ENCODE data around the gene CNPY4. TPM values are rescaled to one million over a fixed set of nuclear protein-coding genes. Genes with fewer than 3 reads are reported as not detected.
A peak's percentile ranks its signal among the peaks of the same experiment; 100 is the strongest.

CNPY4 gene, protein sequence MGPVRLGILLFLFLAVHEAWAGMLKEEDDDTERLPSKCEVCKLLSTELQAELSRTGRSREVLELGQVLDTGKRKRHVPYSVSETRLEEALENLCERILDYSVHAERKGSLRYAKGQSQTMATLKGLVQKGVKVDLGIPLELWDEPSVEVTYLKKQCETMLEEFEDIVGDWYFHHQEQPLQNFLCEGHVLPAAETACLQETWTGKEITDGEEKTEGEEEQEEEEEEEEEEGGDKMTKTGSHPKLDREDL
- 37.3 and 42.0 TPM in 2 replicates for total RNA-seq (2014; rRNA removed; shearing (Covaris generic))

DNA sequence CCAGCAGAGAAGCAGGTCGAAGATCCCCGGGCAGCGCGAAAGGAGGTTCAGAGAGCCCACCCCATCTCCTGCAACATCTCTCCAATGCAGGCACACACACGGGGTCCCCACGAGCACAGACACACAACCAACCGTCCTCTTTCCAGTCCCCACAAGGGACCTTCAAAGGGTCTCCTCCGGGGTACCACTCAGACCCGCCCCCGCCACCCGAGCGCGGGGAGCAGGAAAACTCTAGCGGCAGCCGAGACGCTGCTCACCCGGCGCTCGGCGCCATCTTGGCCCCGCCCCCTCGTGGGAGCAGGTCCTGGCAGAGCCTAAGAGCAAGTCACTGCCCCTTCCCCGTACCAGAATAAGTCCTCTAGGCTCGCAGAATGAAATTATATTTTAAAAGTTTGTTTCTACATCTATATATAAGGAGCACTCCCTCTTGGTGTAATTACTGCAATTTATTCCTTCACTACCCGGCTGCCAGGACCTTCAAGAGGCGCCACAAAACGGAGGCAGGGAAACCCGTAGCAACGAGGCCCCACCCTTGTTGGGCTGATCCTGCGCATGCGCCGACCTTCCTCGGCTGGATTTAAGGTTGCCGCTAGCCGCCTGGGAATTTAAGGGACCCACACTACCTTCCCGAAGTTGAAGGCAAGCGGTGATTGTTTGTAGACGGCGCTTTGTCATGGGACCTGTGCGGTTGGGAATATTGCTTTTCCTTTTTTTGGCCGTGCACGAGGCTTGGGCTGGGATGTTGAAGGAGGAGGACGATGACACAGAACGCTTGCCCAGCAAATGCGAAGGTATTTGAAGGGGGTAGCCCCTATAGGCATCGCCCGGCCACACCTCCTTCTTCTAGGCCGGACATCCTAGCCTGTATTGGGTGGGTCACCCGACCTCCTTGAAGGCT lies at the start of gene CNPY4, which contains the start of gene TAF6:
CNPY4 (plus strand) TSS at position 563 of the 898 bp plus-strand sequence; CDS start at position 674, 111 bp downstream.
TAF6 (minus strand) TSS at position 287 of the 898 bp plus-strand sequence. CDS start 5,149 bp downstream, outside the sequence.
- peak; percentile 96 for DNase-seq (ENCODE audit: low spot score)

DNA sequence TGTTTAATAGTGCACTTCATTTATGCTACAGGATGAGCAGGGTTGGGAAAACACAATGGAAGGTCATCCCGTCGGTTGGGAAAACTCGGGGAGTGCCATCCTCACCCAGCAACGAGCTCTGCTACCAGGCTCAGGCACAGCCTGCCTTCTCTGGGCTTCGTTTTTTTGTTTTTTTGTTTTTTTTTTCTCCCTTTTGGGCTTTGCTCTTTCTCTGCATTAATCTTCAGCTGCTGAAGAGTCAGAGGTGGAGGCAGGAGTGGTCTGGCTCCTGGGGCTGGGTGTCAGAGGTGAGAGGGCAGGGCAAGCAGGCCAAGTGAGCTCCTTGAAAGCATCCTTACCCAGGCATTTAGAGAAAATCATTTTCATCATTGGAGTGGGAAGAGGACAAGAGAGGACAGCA lies 49.4 kb upstream of the CNPY4 start:
- DNase-seq (ENCODE audit: low spot score), result no peak

DNA sequence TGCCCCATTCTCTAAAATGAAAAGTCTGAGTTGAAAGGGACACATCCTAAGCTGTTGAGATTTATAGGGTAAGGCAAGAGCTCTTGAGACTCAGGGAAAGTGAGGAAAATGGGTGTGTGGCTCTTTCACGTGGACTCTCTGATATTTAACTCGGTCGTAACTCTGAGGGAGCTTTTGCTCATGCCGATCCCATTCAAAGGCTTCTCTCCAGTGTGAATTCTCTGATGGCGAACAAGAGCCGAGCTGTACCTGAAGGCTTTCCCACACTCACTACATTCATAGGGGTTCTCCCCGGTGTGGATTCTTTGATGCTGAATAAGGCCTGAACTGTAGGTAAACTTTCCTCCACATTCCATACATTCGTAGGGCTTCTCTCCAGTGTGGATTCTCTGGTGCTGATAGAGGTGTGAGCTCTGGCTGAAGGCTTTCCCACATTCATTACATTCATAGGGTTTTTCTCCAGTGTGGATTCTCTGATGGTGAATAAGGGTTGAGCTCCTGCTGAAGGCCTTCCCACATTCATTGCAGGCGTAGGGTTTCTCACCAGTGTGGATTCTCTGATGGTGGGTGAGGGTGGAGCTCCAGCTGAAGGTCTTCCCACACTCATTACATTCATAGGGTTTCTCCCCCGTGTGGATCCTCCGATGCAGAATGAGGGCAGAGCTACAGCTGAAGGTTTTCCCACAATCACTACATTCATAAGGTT lies 48.3 kb upstream of the CNPY4 start:
- no peak for DNase-seq (ENCODE audit: low spot score)

DNA sequence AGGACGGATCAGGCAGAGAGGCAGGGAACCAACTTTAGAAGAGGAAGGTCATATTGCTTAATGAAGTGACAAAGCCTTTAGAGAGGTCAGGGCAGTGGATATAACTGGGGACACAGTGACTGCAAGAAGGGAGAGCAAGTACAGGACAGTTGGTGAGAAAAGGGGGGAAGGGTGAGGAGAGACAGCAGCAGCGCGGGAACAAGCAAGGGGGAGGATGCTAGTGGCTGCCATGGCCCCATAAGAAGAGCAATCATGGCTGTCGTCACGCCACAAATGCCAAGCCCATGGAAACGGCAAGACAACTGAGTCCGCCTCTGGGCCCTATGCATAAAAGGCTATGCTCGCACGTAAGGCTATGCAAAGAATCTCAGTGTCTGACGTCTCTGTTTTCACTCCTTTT lies 47.0 kb upstream of the CNPY4 start:
- no peak for DNase-seq (ENCODE audit: low spot score)

DNA sequence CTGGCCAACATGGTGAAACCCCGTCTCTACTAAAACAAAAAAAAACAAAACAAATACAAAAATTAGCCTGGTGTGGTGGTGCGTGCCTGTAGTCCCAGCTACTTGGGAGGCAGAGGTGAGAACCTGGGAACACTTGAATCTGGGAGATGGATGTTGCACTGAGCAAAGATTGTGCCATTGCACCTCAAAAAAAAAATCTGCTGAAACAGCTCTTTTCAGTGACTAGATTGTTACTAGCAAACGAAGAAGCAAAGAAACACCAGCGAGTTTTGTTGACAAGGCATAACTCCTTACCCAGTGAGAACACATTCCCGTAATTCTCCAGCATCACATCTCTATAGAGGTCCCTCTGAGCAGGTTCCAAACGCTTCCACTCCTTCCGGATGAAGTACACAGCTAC lies 44.6 kb upstream of the CNPY4 start:
- DNase-seq (ENCODE audit: low spot score), result no peak

DNA sequence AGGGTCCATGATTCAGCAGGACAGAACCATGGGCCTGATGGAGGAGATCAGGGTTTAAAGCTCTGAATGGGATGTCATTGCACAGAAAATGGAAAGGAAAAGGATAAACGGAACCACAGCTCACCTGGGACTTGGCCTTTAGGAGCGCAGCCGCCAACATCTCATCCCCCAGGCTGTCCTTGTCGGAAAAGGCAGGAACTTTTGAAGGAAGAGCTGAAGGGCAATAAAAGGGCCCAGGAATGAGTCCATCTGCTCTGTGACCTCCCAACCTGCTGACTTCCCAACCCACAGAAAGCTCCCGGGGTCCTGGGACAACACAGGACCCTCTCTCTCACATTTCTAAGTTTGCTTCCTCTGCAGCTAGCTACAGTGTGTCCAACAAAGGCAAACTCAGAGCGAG lies 44.0 kb upstream of the CNPY4 start:
- no peak for DNase-seq (ENCODE audit: low spot score)

DNA sequence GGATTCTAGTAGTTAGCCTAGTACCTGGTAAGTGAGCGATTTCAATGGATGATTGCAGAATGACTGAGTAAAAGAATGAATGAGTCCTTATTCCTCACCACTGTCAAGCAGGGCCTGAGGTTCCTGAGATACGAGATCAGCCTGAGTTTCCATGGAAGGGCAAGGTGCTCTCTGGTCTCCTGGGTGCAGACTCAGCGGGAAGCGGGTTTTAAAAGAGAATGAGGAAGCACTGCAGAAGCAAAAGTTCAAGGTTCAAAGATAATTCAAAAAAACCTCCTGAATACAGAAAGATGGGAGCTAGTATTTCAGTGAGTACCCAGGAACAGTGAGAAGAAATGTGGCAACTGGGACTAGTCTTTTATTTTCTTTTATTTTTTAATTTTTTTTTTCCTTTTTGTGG lies 42.2 kb upstream of the CNPY4 start:
- DNase-seq (ENCODE audit: low spot score), result no peak

DNA sequence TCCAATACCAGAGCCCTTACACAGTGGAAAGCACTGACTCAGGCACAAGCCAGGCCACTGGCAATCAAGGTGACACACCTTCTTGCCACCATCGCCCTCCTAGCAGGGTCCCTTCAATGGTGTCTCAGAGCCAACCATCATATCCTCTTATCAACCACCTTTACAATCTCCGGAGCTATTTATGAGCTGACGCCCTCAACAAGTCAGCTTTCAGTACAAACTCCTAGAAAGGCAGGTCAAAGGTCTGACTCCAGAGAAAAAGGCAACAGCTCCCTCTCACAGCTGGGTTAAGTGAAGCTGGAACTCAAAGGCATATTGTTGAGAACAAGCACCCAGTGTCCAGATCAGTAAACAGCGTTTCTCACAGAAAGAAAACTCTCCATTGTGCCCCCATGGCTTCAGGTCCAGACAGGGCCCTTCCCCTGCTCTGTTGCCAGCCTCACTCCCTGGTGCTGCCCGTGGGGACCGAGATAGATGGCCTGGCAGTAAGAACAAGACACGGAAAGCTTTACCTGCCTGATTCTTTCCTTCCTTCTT lies 40.3 kb upstream of the CNPY4 start:
- DNase-seq (ENCODE audit: low spot score), result no peak

DNA sequence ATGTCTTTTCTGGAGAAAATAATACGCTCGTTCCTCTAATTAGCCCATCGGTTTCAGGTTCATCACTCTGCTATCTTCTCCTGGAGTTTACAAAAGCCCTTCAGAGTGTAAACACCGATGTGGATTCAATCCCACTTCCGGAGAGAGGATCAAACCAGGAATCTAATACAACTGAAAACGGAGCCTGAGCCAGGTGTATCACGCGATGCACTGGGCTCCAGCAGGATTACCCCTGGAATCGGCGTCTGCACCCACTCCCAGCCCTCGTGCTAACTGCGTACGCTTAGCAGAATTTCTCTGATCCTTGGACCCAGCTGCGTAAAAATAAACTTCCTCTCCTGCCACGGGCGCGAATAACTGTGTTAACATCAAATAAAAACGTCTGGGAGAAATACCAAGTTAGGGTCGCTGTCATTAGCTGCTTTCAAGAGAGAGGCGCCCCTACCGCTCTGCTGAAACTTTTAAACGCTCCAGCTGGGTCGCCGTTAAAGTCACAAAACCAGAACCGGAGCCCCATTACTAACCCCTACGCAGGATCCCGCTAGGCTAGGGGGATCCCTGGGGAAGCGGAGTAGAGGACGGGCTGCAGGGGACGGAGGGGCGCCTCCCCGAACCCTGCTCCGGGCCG lies 38.4 kb upstream of the CNPY4 start:
- no peak for DNase-seq (ENCODE audit: low spot score)

DNA sequence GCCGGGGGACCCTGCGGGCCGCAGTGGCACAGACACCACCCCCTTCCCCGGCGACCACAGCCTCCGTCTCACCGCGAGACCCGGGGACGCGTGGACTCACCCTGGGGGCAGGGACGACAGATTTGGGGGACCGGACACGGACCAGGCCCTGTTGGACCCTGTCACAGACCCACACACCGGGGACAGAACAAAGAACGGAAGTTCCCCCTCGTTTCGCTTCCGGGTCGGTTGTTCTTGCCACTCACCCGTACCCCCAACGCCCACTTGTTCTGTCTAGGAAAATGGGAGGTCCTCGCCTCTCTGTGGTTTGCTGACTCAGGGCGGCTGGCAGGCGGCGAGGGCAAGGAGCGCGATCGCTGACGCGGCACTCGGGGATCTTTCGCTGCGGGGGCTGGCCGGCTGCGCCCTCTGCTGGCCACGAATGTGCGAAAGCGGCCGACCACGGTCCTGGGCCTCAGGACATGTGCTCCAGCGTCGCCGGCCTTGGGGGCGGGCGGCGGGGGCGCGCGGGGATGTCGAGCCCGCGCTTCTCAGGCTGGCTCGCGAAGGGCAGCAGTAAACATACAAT lies 37.8 kb upstream of the CNPY4 start, which contains the start of gene ZNF3:
ZNF3 (minus strand) TSS at position 189 of the 568 bp plus-strand sequence. CDS start 4,366 bp downstream, outside the sequence.
- peak; percentile 98 for DNase-seq (ENCODE audit: low spot score)

DNA sequence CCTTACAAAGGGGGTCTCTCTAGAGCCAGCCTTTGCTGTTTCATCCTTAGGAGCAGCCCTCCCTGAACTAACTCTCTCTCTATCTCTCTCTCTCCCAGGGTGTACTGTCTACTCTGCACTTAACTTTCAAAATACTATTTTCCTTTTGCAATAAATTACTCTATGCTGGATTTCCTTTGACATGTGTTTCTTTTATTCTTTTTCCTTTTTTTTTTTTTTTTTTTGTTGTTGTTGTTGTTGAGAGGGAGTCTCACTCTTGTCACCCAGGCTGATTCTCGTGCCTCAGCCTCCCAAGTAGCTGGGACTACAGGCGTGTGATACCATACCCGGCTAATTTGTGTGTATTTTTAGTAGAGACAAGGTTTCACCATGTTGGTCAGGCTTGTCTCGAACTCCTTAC lies 36.5 kb upstream of the CNPY4 start:
- DNase-seq (ENCODE audit: low spot score), result no peak

DNA sequence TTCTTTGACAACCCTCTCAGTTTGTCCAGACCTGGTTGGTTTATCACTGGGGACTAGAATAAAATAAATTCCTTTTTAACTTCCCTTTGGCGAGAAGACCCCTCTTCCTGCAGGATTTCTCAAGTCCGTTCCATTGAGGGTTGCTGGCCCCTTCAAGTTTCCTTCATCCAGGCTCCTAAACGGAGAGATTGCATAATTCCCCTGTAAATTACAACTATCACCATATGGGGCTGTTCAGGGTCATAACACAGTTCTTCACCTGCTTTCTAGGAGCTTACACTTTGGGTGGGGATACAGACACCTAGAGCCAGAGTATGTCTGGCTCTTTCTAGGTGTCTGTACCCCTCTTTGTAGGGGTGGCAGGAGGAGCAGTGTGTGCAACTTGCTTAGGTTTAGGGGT lies 33.9 kb upstream of the CNPY4 start:
- DNase-seq (ENCODE audit: low spot score), result no peak

DNA sequence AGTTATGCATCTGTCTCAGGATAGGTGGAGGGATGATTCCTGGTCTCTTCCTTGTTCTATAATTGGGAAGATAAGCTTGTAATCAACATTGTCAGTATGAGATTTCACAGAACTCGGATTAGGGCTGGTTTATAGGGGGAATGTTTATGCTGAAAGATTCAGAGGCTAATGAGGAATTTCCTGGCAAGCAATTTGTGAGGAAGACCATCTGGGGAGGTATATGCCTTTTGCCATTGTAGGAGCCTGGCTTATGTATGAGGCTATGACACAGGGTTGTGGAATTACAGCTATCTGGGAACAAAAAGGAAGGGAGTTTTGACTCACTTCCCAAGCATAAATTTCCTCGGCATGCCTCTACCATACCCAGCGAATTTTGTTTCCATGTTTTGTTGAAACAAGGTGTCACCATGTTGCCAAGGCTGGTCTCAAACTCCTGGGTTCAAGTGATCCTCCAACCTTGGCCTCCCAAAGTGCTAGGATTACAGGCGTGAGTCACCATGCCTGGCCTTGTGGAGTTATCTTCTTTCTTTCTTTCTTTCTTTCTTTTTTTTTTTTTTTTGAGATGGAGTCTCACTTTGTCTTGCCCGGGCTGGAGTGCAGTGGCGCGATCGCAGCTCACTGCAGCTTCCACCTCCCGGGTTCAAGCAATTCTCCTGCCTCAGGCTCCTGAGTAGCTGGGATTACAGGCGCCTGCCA lies 32.2 kb upstream of the CNPY4 start:
- peak; percentile 97 for DNase-seq (ENCODE audit: low spot score)

DNA sequence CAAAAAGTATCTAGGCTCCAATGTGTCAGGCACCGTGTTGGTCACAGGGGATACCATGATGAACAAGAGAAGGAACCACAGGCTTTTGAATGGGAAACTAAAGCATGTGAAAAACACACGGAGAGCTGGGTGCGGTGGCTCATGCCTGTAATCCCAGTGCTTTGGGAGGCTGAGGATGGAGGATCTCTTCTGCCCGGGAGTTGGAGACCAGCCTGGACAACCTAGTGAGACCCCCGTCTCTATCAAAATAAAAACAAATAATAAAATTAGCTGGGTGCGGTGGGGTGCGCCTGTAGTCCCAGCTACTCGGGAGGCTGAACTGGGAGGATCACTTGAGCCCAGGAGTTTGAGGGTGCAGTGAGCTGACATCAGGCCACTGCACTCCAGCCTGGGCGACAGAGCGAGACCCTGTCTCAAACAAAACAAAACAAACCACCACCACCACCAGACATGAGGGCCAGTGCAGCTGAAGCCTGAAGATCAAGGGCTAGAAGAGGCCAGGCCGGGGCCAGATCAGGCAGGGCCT lies 31.3 kb upstream of the CNPY4 start:
- DNase-seq (ENCODE audit: low spot score), result no peak

DNA sequence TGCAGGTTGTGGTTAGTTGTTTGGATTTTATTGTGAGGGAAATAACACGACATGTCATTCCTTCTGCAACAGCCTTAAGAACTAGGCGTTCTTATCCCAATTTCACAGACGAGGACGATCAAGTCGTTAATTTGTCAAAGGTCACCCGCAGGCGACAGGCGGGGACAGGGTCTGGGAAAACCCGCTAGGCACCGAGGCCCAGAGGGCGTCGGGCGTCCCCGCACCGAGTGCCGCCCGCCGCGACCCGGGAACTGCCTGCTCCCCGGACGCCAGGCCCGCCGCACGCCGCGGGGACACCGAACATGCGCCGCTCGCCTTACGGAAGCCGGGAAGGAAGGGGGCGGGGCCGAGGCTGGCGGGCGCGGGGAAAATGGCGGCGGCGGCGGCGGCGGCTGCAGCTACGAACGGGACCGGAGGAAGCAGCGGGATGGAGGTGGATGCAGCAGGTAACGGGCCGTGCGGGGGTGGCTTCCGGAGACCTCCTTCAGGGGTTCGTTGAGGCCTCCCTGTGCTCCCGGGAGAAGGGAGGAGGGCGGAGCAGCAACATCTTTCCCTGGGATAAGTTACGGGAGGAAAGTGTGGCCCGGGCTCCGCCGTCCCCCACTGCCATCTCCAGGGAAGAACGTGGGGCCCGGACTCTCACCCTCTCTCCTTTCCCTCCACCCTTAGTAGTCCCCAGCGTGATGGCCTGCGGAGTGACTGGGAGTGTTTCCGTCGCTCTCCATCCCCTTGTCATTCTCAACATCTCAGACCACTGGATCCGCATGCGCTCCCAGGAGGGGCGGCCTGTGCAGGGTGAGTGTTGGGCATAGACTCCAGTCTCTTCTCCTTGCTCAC lies 30.6 kb upstream of the CNPY4 start, which contains the start of gene COPS6:
COPS6 (plus strand) TSS at position 349 of the 837 bp plus-strand sequence; CDS start at position 371, 22 bp downstream.
- DNase-seq (ENCODE audit: low spot score), result no peak

DNA sequence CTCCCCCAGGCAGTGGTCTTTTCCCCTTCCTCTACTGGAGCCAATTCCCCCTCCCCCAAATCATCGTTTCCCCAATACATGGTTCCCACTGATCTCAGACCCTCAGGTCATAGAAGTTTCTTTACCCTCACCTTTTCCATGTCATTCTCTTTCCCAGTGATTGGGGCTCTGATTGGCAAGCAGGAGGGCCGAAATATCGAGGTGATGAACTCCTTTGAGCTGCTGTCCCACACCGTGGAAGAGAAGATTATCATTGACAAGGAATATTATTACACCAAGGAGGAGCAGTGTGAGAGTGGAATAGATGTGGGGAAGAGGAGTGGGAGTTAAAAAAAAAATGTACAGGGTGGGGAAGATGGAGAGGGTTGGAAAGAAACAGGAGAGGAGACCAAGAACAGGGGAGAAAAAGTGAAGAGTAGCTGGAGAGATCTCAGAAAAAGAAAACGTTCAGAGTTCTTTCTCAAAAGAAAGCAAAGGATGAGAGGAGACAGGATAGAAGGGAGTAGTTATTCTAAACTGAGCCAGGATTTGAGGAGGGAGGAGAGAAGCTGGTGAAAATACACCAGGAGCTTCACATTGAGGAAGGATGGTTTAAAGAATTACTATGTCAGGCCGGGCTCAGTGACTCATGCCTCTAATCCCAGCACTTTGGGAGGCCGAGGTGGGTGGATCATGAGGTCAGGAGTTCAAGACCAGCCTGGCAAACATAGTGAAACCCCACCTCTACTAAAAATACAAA lies 29.8 kb upstream of the CNPY4 start:
- peak; percentile 58 for DNase-seq (ENCODE audit: low spot score)

DNA sequence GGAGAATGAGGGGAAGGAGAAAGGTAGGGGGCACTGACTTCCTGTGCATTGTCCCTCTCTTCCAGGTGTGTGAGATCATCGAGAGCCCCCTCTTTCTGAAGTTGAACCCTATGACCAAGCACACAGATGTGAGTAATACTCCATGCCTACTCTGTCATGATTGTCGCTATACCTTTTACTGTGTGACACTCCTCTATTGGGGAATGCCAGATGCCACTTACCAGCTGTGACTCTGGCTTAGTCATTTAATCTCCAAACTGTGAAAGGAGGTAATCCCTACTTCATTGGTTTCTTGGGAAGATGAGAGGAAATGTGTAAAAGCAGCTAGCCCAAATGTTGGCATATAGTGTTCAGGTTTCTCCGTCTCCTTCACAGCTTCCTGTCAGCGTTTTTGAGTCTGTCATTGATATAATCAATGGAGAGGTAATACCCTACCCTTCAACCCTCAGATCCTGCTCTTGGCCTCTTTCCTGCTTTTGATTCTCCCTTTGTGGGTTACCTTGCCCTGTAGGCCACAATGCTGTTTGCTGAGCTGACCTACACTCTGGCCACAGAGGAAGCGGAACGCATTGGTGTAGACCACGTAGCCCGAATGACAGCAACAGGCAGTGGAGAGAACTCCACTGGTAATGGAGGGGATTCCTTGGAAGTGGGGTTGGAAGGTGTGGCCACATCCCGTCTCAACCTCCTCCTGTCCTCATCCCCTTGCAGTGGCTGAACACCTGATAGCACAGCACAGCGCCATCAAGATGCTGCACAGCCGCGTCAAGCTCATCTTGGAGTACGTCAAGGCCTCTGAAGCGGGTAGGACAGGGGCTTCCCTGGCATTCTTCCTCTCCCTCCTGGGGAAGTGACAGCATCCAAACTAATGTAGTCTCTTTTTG lies 28.7 kb upstream of the CNPY4 start:
- DNase-seq (ENCODE audit: low spot score), result no peak

Measured in A172 (cell line).